Keratinocyte (primary cell): ENCODE results near the gene NRG3. TPM values are rescaled to one million over a fixed set of nuclear protein-coding genes. Genes with fewer than 3 reads are reported as not detected.

Experiments
- DNase-seq: peaks from one replicate; pipeline ENCODE4 v3.0.0-alpha.2; 2011; ENCODE audit warnings: low read depth, missing footprints, low spot score
- FAIRE-seq: peaks from 2 replicates; lab custom pipeline; 2011; peaks lifted over from hg19 to GRCh38; lab: Jason Lieb, UNC
- H2AFZ ChIP-seq: 2 replicates; pipeline ENCODE4 v1.6.0; 2012; ENCODE audit warnings: low read length, control low read depth, inconsistent platforms; ENCODE audit not compliant: control insufficient read depth
- H3K27ac ChIP-seq: 2 replicates; pipeline ENCODE4 v1.5.1; 2011; ENCODE audit warnings: low read length; ENCODE audit not compliant: control insufficient read depth, insufficient read depth
- H3K27me3 ChIP-seq: 3 replicates; pipeline ENCODE4 v1.6.0; 2011; ENCODE audit warnings: low read length; ENCODE audit not compliant: control insufficient read depth, insufficient read depth; ENCODE audit errors: extremely low read depth
- H3K36me3 ChIP-seq, 2 experiments: 2 replicates in 1 of 2; 3 replicates in 1 of 2; pipeline ENCODE4 v1.5.1; 2011; ENCODE audit warnings: low read length in 2 of 2, mild to moderate bottlenecking in 1 of 2; ENCODE audit not compliant: control insufficient read depth in 2 of 2, insufficient read depth in 2 of 2; ENCODE audit errors: extremely low read depth in 1 of 2
- H3K4me1 ChIP-seq: 3 replicates; pipeline ENCODE4 v1.5.1; 2011; ENCODE audit warnings: low read length; ENCODE audit not compliant: control insufficient read depth, insufficient read depth; ENCODE audit errors: extremely low read depth
- H3K4me2 ChIP-seq: 3 replicates; pipeline ENCODE4 v1.6.0; 2011; ENCODE audit warnings: low read depth, low read length; ENCODE audit not compliant: control insufficient read depth, insufficient read depth; ENCODE audit errors: extremely low read depth
- H3K4me3 ChIP-seq, 3 experiments: fragments of 200-600 bp in 1 of 3; sonication (generic) in 1 of 3; 2 replicates in 2 of 3; 3 replicates in 1 of 3; pipeline ENCODE4 v1.5.1; 2011 to 2016; ENCODE audit warnings: low read length in 3 of 3, mild to moderate bottlenecking in 3 of 3, control low read depth in 2 of 3, inconsistent platforms in 1 of 3, low read depth in 1 of 3, mixed read lengths in 1 of 3, mixed run types in 1 of 3, moderate library complexity in 1 of 3; ENCODE audit not compliant: control insufficient read depth in 2 of 3, insufficient read depth in 2 of 3; ENCODE audit errors: extremely low read depth in 1 of 3
- H3K79me2 ChIP-seq: 2 replicates; pipeline ENCODE4 v1.6.0; 2012; ENCODE audit warnings: low read length; ENCODE audit not compliant: control insufficient read depth, insufficient read depth
- H3K9ac ChIP-seq: 3 replicates; pipeline ENCODE4 v1.6.0; 2011; ENCODE audit warnings: low read length; ENCODE audit not compliant: control insufficient read depth, insufficient read depth; ENCODE audit errors: extremely low read depth
- H3K9me1 ChIP-seq: 3 replicates; pipeline ENCODE4 v1.6.0; 2011; ENCODE audit warnings: low read length; ENCODE audit not compliant: control insufficient read depth, insufficient read depth; ENCODE audit errors: extremely low read depth
- H3K9me3 ChIP-seq: 2 replicates; pipeline ENCODE4 v1.5.1; 2012; ENCODE audit warnings: low read depth, low read length; ENCODE audit not compliant: control insufficient read depth
- H4K20me1 ChIP-seq: 3 replicates; pipeline ENCODE4 v1.6.0; 2011; ENCODE audit warnings: low read length; ENCODE audit not compliant: control insufficient read depth, insufficient read depth; ENCODE audit errors: extremely low read depth
- CTCF ChIP-seq, 3 experiments: IDR thresholded peaks in 1 of 3; conservative IDR thresholded peaks in 1 of 3; optimal IDR thresholded peaks in 1 of 3; 2 replicates in 2 of 3; 3 replicates in 1 of 3; pipeline versions ENCODE3 to v1.5.1; 2011; ENCODE audit warnings: low read length in 3 of 3, mild to moderate bottlenecking in 3 of 3, moderate library complexity in 2 of 3, control low read depth in 1 of 3, inconsistent platforms in 1 of 3; ENCODE audit not compliant: insufficient read depth in 2 of 3; ENCODE audit errors: extremely low read depth in 1 of 3
- EZH2 ChIP-seq: IDR thresholded peaks from one replicate; pipeline ENCODE4 v1.6.1; 2012; ENCODE audit warnings: inconsistent platforms, mild to moderate bottlenecking, low read length, moderate library complexity
- dilution Hi-C: fragments of 300-500 bp; cut with MboI; formaldehyde crosslinking; loops from one replicate; pipeline ENCODE4 v1.7.0; 2020; ENCODE audit warnings: low sequenced_read_pairs; ENCODE audit not compliant: extremely low pct_ligation_motif_present
- polyA plus RNA-seq, 5 experiments: library from polyadenylated mRNA; depleted of rRNA in 3 of 5; stranded (reverse) in 3 of 5; stranded (forward) in 1 of 5; unstranded in 1 of 5; fragments of >200 nt; gene quantifications; 1 replicate in 1 of 5; 2 replicates in 3 of 5; 3 replicates in 1 of 5; pipeline versions ENCODE4 v1.2.1 to v1.2.3, GENCODE V29; 2011 to 2012; ENCODE audit warnings: missing spikeins in 2 of 5, low read depth in 1 of 5, low replicate concordance in 1 of 5

NRG3 gene
- polyA plus RNA-seq, 1 donor (not counting 4 experiments of a cell fraction or from before 2014, with no cell fraction given) = not detected

GRCh38 chr10:81882011-81882410 is 7.0 kb downstream of the NRG3 start:
- no peak for TF ChIP-seq EZH2
- TF ChIP-seq CTCF (optimal IDR thresholded peaks at IDR 0.05 in 1 of 3, IDR thresholded peaks at IDR 0.05 in 1 of 3, conservative IDR thresholded peaks at IDR 0.05 in 1 of 3; ENCODE audit: extremely low read depth in 1 of 3, insufficient read depth in 2 of 3, low read length in 3 of 3) = no peak
- Histone ChIP-seq H3K9ac (no peak overlapping the region), H3K9me1 (no peaks in the 10 kb centered on the region), H3K4me1 (no peaks in the 10 kb centered on the region), H3K4me2 (no peak overlapping the region), H3K79me2 (no peaks in the 10 kb centered on the region), H3K9me3 (no peaks in the 10 kb centered on the region), H3K36me3 (no peaks in the 10 kb centered on the region), H3K27ac (no peak overlapping the region), H2AFZ (no peak overlapping the region), H3K4me3 (no peak overlapping the region), H4K20me1 (no peaks in the 10 kb centered on the region), H3K27me3 (peaks cover 4% of the 10 kb centered on the region)
- DNase-seq = no peak
- dilution Hi-C loops = no loop called here
- no peak for FAIRE-seq

DNA sequence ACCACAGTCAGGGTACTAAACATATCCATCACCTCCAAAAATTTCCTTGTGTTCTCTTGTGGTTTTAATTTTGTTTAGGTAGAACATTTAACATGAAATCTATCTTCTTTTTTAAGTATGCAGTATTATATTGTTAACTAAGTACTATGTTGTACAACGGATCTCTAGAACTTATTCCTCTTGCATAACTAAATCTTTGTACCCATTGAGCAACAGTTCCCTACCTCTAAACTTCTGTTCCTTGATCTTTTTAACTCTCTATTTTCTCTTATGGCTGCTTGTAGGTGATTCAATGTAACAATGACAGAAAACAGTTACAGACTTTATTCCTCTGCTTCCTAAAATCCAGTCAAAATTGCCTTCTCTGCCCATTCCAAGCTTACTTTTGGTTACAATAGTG is 9.9 kb downstream of the NRG3 start:
- Histone ChIP-seq H3K9me3 (no peaks in the 10 kb centered on the region), H3K36me3 (no peaks in the 10 kb centered on the region), H2AFZ (no peak overlapping the region), H4K20me1 (no peaks in the 10 kb centered on the region), H3K4me2 (no peak overlapping the region), H3K79me2 (no peaks in the 10 kb centered on the region), H3K27me3 (no peaks in the 10 kb centered on the region), H3K4me3 (no peak overlapping the region), H3K4me1 (no peaks in the 10 kb centered on the region), H3K9ac (no peak overlapping the region), H3K9me1 (no peaks in the 10 kb centered on the region), H3K27ac (no peak overlapping the region)
- dilution Hi-C loops = no loop called here
- no peak for TF ChIP-seq CTCF (optimal IDR thresholded peaks at IDR 0.05 in 1 of 3, IDR thresholded peaks at IDR 0.05 in 1 of 3, conservative IDR thresholded peaks at IDR 0.05 in 1 of 3; ENCODE audit: extremely low read depth in 1 of 3, insufficient read depth in 2 of 3, low read length in 3 of 3)
- no peak for TF ChIP-seq EZH2
- no peak for DNase-seq
- FAIRE-seq = no peak
